B cell (primary cell): Measurements from ENCODE around the gene IBA57. TPM values are rescaled to one million over a fixed set of nuclear protein-coding genes. Genes with fewer than 3 reads are reported as not detected.

Experiments
- ATAC-seq: fragments of 200-7000 bp; cut with Tn5 transposase; one replicate; pipeline ENCODE4 v1.10.0; 2021; ENCODE audit warnings: low read depth, mild to moderate bottlenecking, moderate number of reproducible peaks, moderate library complexity
- CTCF ChIA-PET: fragments of 350-600 bp; sonication (Branson Sonifier 250); formaldehyde crosslinking; loops from one replicate; lab custom pipeline; 2021; ENCODE audit warnings: antibody characterized with exemption, inconsistent platforms; lab: Charles Lee
- POLR2A ChIA-PET: fragments of 350-600 bp; sonication (Branson Sonifier 250); formaldehyde crosslinking; loops from one replicate; lab custom pipeline; 2021; ENCODE audit warnings: antibody characterized with exemption; lab: Charles Lee
- DNase-seq: peaks from one replicate; pipeline ENCODE4 v3.0.0; 2013
- H2AFZ ChIP-seq: 2 replicates; pipeline ENCODE4 v1.6.1; 2012; ENCODE audit warnings: mild to moderate bottlenecking, low read depth, low read length; ENCODE audit not compliant: insufficient read depth, poor library complexity, severe bottlenecking
- H3K27ac ChIP-seq, 2 donors: 1 replicate in 1 of 2; 2 replicates in 1 of 2; pipeline ENCODE4 v1.5.1; 2012 to 2013; ENCODE audit warnings: low read length in 2 of 2, mild to moderate bottlenecking in 2 of 2, moderate library complexity in 1 of 2
- H3K27me3 ChIP-seq, 4 experiments: fragments of 200-600 bp in 1 of 4; sonication (generic) in 1 of 4; replicated peaks in 1 of 4; 1 replicate in 2 of 4; 2 replicates in 2 of 4; pipeline versions ENCODE4 v1.6.1 to v1.7.0; 2013 to 2016; ENCODE audit warnings: low read length in 3 of 4, mild to moderate bottlenecking in 2 of 4, mixed read lengths in 1 of 4, moderate library complexity in 1 of 4; ENCODE audit not compliant: insufficient read depth in 4 of 4, control insufficient read depth in 3 of 4; ENCODE audit errors: control extremely low read depth in 1 of 4
- H3K36me3 ChIP-seq, 2 experiments: replicated peaks in 1 of 2; 1 replicate in 1 of 2; 2 replicates in 1 of 2; pipeline versions ENCODE4 v1.6.1 to v1.7.1; 2013; ENCODE audit warnings: low read length in 1 of 2; ENCODE audit not compliant: insufficient read depth in 2 of 2, control insufficient read depth in 1 of 2; ENCODE audit errors: control extremely low read depth in 1 of 2, extremely low read depth in 1 of 2
- H3K4me1 ChIP-seq, 2 donors: fragments of 200-600 bp in 1 of 2; sonication (generic) in 1 of 2; 1 replicate in 1 of 2; 2 replicates in 1 of 2; pipeline versions ENCODE4 v1.5.1 to v1.6.1; 2013 to 2017; ENCODE audit warnings: low read length in 2 of 2; ENCODE audit not compliant: control insufficient read depth in 2 of 2, insufficient read depth in 2 of 2
- H3K4me2 ChIP-seq: replicated peaks from 2 replicates; pipeline ENCODE3; 2012; ENCODE audit warnings: mild to moderate bottlenecking, low read depth, low read length; ENCODE audit not compliant: poor library complexity, severe bottlenecking
- H3K4me3 ChIP-seq, 5 experiments: fragments of 200-600 bp in 1 of 5; sonication (generic) in 1 of 5; 1 replicate in 3 of 5; 2 replicates in 2 of 5; pipeline versions ENCODE4 v1.5.1 to v1.7.0; 2011 to 2016; ENCODE audit warnings: low read length in 4 of 5, mild to moderate bottlenecking in 4 of 5, low read depth in 2 of 5, control low read depth in 1 of 5, moderate library complexity in 1 of 5; ENCODE audit not compliant: insufficient read depth in 1 of 5; ENCODE audit errors: control extremely low read depth in 1 of 5, extremely low read depth in 1 of 5
- H3K79me2 ChIP-seq: fragments of 200-600 bp; sonication (generic); one replicate; pipeline ENCODE4 v1.6.0; 2016; ENCODE audit warnings: low read length; ENCODE audit not compliant: control insufficient read depth, insufficient read depth
- H3K9ac ChIP-seq: fragments of 200-600 bp; sonication (generic); 2 replicates; pipeline ENCODE4 v1.6.1; 2017; ENCODE audit warnings: mild to moderate bottlenecking, low read length, moderate library complexity
- H3K9me3 ChIP-seq, 3 donors: one replicate each; pipeline versions ENCODE4 v1.6.1 to v1.7.1; 2013; ENCODE audit warnings: low read length in 2 of 3; ENCODE audit not compliant: control insufficient read depth in 2 of 3, insufficient read depth in 1 of 3; ENCODE audit errors: control extremely low read depth in 1 of 3
- H4K20me1 ChIP-seq: 2 replicates; pipeline ENCODE4 v1.6.0; 2012; ENCODE audit warnings: mild to moderate bottlenecking, low read length; ENCODE audit not compliant: insufficient read depth, control insufficient read depth, poor library complexity, severe bottlenecking
- H3K27ac Mint-ChIP-seq: one replicate; pipeline ENCODE4 v1.8.0; 2021; ENCODE audit warnings: mixed read lengths
- H3K27me3 Mint-ChIP-seq: one replicate; pipeline ENCODE4 v1.8.0; 2021; ENCODE audit warnings: mixed read lengths
- H3K4me1 Mint-ChIP-seq: one replicate; pipeline ENCODE4 v1.8.0; 2021; ENCODE audit warnings: mixed read lengths
- H3K4me3 Mint-ChIP-seq: one replicate; pipeline ENCODE4 v1.8.0; 2021; ENCODE audit warnings: mixed read lengths
- H3K9me3 Mint-ChIP-seq: one replicate; pipeline ENCODE4 v1.8.0; 2022; ENCODE audit warnings: mixed read lengths; ENCODE audit not compliant: insufficient read depth
- CTCF ChIP-seq: fragments of 200-600 bp; IDR thresholded peaks from one replicate; pipeline ENCODE4 v1.8.0; 2022; ENCODE audit warnings: antibody characterized with exemption, mild to moderate bottlenecking
- EZH2 ChIP-seq: IDR thresholded peaks from 2 replicates; pipeline ENCODE4 v1.6.1; 2012; ENCODE audit warnings: borderline replicate concordance, low read depth, mild to moderate bottlenecking, moderate library complexity, low read length; ENCODE audit not compliant: insufficient read depth, poor library complexity, severe bottlenecking
- WGBS: methylation state at CpG from one replicate; pipeline ENCODE4 v1.1.5; 2013; ENCODE audit warnings: missing lambda C conversion rate; ENCODE audit not compliant: insufficient coverage; 5-methylcytosine and 5-hydroxymethylcytosine counted together
- intact Hi-C: fragments of 100-400 bp; cut with micrococcal nuclease; formaldehyde crosslinking; loops from one replicate; pipeline ENCODE4 v1.10.0; 2022
- polyA plus RNA-seq: library from polyadenylated mRNA; depleted of rRNA; stranded (reverse); fragments of >200 nt; gene quantifications from 2 replicates; pipeline ENCODE4 v1.2.3, GENCODE V29; 2012
- total RNA-seq, 2 donors: library from RNA; stranded (reverse); fragments of 120-200 nt in 1 of 2; gene quantifications; 1 replicate in 1 of 2; 2 replicates in 1 of 2; pipeline versions ENCODE4 v1.2.3 to v1.2.4, GENCODE V29; 2013 to 2022

IBA57 gene
- total and polyA plus RNA-seq, 2 donors (not counting 1 experiment from before 2014, with no cell fraction given), result 5.2 to 12.8 TPM

GRCh38 chr1:228140724-228141225, 24.8 kb upstream of the IBA57 start:
- TF ChIP-seq EZH2, result no peak
- TF ChIP-seq CTCF, result no peak
- Mint-ChIP-seq H3K4me1 (peaks cover 68% of the 10 kb centered on the region), H3K27ac (peak overlapping the region; percentile 100), H3K4me3 (peak overlapping the region; percentile 96), H3K27me3 (no peaks in the 10 kb centered on the region), H3K9me3 (no peaks in the 10 kb centered on the region)
- Histone ChIP-seq H3K4me1 (peaks cover 55 to 74% of the 10 kb centered on the region in 2 donors), H2AFZ (peak overlapping the region; percentile 73), H4K20me1 (peaks cover 55% of the 10 kb centered on the region), H3K27ac (peak overlapping the region; percentile 93 to 94), H3K9me3 (peaks cover 0 to 11% (median 0%) of the 10 kb centered on the region in 3 donors), H3K27me3 (no peaks in the 10 kb centered on the region), H3K79me2 (peaks cover 56% of the 10 kb centered on the region), H3K4me3 (peak overlapping the region; percentile 61 to 87 (median 82)), H3K36me3 (peaks cover 0 to 16% of the 10 kb centered on the region in 2 experiments), H3K9ac (peak overlapping the region; percentile 92), H3K4me2 (peak overlapping the region; percentile 98)
- ATAC-seq (no peak), DNase-seq (no peak)
- WGBS, result 9% methylated on average over 25 of the region's 25 CpGs
- ChIA-PET POLR2A (interaction anchor here (0.7 to 1.4 kb wide), 4 partner anchors 21 to 73 kb away, joined by 3 to 22 read pairs (median 4); partner anchors contain the start of genes ARF1 and IBA57), CTCF (interaction anchor here (0.7 to 1.8 kb wide), 4 partner anchors 25 to 360 kb away, joined by 3 to 8 read pairs (median 6); partner anchors contain the start of gene IBA57)
- intact Hi-C loops, result loop anchor here (1.0 kb wide), 5 partner anchors 9 to 58 kb away; partner anchors contain the start of genes ARF1, C1orf35, IBA57 and MRPL55
